OCI-LY7 (cell line): ENCODE results near the gene DBF4. TPM values are rescaled to one million over a fixed set of nuclear protein-coding genes. Genes with fewer than 3 reads are reported as not detected.
A peak's percentile ranks its signal among the peaks of the same experiment; 100 is the strongest.

Experiments
- BruUV-seq: library from RNA; stranded (reverse); fragments of 400-500 nt; replicated peaks from 2 replicates; lab custom pipeline; 2021; lab: Mats Ljungman, UMichigan
- CTCF ChIA-PET: fragments of 300-600 bp; sonication (Branson Sonifier 250); formaldehyde crosslinking; loops from one replicate; lab custom pipeline; 2022; ENCODE audit warnings: antibody characterized with exemption; ENCODE audit not compliant: unreplicated experiment; lab: Charles Lee
- POLR2A ChIA-PET: fragments of 300-600 bp; sonication (Branson Sonifier 250); formaldehyde crosslinking; loops from one replicate; lab custom pipeline; 2022; ENCODE audit warnings: antibody characterized with exemption; lab: Charles Lee
- DNase-seq: peaks from one replicate; pipeline ENCODE4 v3.0.0-alpha.2; 2015; ENCODE audit warnings: low spot score
- H2AFZ ChIP-seq: fragments of 200-600 bp; sonication (generic), shearing (Covaris generic); 2 replicates; pipeline ENCODE4 v1.6.1; 2014; ENCODE audit warnings: mild to moderate bottlenecking, antibody characterized with exemption, low read length, moderate library complexity
- H3K27ac ChIP-seq: fragments of 200-600 bp; sonication (generic); 2 replicates; pipeline ENCODE4 v1.5.1; 2014; ENCODE audit warnings: mixed run types, low read depth, mild to moderate bottlenecking, moderate library complexity, low read length, inconsistent platforms; ENCODE audit not compliant: poor library complexity, severe bottlenecking
- H3K36me3 ChIP-seq: fragments of 200-600 bp; sonication (generic); 2 replicates; pipeline ENCODE4 v1.6.1; 2014; ENCODE audit warnings: mild to moderate bottlenecking, antibody characterized with exemption, low read length, moderate library complexity, mixed read lengths; ENCODE audit not compliant: insufficient read depth
- H3K4me1 ChIP-seq: fragments of 200-600 bp; sonication (generic); 2 replicates; pipeline ENCODE4 v1.5.1; 2014; ENCODE audit warnings: mild to moderate bottlenecking, low read length; ENCODE audit not compliant: insufficient read depth, poor library complexity, severe bottlenecking
- H3K4me2 ChIP-seq: fragments of 200-600 bp; sonication (generic); 2 replicates; pipeline ENCODE4 v1.6.1; 2014; ENCODE audit warnings: mild to moderate bottlenecking, low read length
- H3K4me3 ChIP-seq: fragments of 200-600 bp; sonication (generic); 2 replicates; pipeline ENCODE4 v1.5.1; 2014; ENCODE audit warnings: mild to moderate bottlenecking, low read depth, low read length; ENCODE audit not compliant: poor library complexity, severe bottlenecking
- H3K79me2 ChIP-seq: fragments of 200-600 bp; sonication (generic); 2 replicates; pipeline ENCODE4 v1.6.1; 2016; ENCODE audit warnings: low read depth, mild to moderate bottlenecking, low read length, moderate library complexity, mixed read lengths; ENCODE audit not compliant: insufficient read depth
- H3K9me2 ChIP-seq: fragments of 200-600 bp; sonication (generic); 2 replicates; pipeline ENCODE4 v1.6.1; 2016; ENCODE audit warnings: mild to moderate bottlenecking, low read length, mixed read lengths; ENCODE audit not compliant: insufficient read depth
- H3K9me3 ChIP-seq: fragments of 200-600 bp; sonication (generic); 2 replicates; pipeline ENCODE4 v1.6.1; 2014; ENCODE audit warnings: mild to moderate bottlenecking, mixed run types, low read length, mixed read lengths
- H4K20me1 ChIP-seq: fragments of 200-600 bp; sonication (generic); 2 replicates; pipeline ENCODE4 v1.6.1; 2014; ENCODE audit warnings: mild to moderate bottlenecking, antibody characterized with exemption, low read length, moderate library complexity, mixed read lengths; ENCODE audit not compliant: insufficient read depth
- EZH2phosphoT487 ChIP-seq: fragments of 200-600 bp; sonication (generic); IDR thresholded peaks from 2 replicates; pipeline ENCODE4 v1.6.1; 2018; ENCODE audit warnings: low read depth, borderline replicate concordance, mild to moderate bottlenecking, mixed run types, antibody characterized with exemption, low read length, moderate library complexity, mixed read lengths
- intact Hi-C: fragments of 100-400 bp; cut with micrococcal nuclease; formaldehyde crosslinking; loops from one replicate; pipeline ENCODE4 v1.10.0; 2022; ENCODE audit not compliant: unreplicated experiment
- total RNA-seq, 2 experiments: library from RNA; depleted of rRNA in 1 of 2; stranded (reverse); fragments of >200 nt in 1 of 2; shearing (Covaris generic) in 1 of 2; gene quantifications; 2 replicates each; pipeline ENCODE4 v1.2.3, GENCODE V29; 2014 to 2022
- TF ChIP-seq, protein P1 (sequence below): fragments of 200-600 bp; sonication (generic); conservative IDR thresholded peaks from 2 replicates; pipeline ENCODE4 v1.5.1; 2014; ENCODE audit warnings: mild to moderate bottlenecking, antibody characterized with exemption, low read length, moderate library complexity, mixed read lengths

Gene DBF4
- total RNA-seq, 2 experiments from 2014 or later: 95.0 to 99.2 TPM

DNA sequence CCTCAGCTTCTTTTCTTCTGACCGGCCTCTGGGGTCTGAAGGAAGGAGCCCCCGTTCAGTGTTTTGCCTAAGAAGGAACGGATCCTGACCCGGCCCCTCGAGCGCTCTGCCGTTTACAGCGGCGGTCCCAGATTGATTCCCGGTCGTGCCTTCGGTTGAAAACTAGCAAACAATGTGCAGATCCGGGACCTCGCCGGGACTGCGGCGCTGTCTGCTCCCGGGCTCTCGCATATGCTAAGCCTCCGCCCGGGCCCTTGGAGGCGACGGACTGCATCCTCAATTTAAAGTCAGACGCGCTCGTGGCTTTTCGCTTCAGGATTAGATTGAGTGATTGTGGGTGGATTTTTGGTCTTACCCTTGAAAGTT is 559 bp downstream of the DBF4 start:
- no TSS peak for BruUV-seq
- peak overlapping the region; percentile 99 for H3K27ac ChIP-seq
- peak; percentile 72 for DNase-seq
- peak overlapping the region; percentile 94 for H3K4me3 ChIP-seq
- H3K36me3 ChIP-seq: peaks cover 67% of the 10 kb centered on the region
- intact Hi-C loops: loop anchor here (1.0 to 5.0 kb wide), 5 partner anchors 57 to 720 kb away; partner anchors contain the start of genes ADAM22, CROT and TMEM243
- no peak for TF ChIP-seq EZH2phosphoT487
- TF ChIP-seq, protein P1, sequence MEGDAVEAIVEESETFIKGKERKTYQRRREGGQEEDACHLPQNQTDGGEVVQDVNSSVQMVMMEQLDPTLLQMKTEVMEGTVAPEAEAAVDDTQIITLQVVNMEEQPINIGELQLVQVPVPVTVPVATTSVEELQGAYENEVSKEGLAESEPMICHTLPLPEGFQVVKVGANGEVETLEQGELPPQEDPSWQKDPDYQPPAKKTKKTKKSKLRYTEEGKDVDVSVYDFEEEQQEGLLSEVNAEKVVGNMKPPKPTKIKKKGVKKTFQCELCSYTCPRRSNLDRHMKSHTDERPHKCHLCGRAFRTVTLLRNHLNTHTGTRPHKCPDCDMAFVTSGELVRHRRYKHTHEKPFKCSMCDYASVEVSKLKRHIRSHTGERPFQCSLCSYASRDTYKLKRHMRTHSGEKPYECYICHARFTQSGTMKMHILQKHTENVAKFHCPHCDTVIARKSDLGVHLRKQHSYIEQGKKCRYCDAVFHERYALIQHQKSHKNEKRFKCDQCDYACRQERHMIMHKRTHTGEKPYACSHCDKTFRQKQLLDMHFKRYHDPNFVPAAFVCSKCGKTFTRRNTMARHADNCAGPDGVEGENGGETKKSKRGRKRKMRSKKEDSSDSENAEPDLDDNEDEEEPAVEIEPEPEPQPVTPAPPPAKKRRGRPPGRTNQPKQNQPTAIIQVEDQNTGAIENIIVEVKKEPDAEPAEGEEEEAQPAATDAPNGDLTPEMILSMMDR: peak; percentile 36; the same call in 1 of the 2 replicates
- peaks cover 12% of the 10 kb centered on the region for H3K9me3 ChIP-seq
- peak overlapping the region; percentile 62; the same call in 1 of the 2 replicates for H2AFZ ChIP-seq
- H3K4me2 ChIP-seq: peak overlapping the region; percentile 76
- H4K20me1 ChIP-seq: peaks cover 31% of the 10 kb centered on the region
- peaks cover 34% of the 10 kb centered on the region for H3K4me1 ChIP-seq
- H3K9me2 ChIP-seq: no peaks in the 10 kb centered on the region
- POLR2A ChIA-PET: interaction anchor here (1.1 kb wide), 1 partner anchor 57 kb away, joined by 4 read pairs; the partner anchor contains the start of gene ADAM22
- peaks cover 92% of the 10 kb centered on the region for H3K79me2 ChIP-seq
- CTCF ChIA-PET: no interaction called here

DNA sequence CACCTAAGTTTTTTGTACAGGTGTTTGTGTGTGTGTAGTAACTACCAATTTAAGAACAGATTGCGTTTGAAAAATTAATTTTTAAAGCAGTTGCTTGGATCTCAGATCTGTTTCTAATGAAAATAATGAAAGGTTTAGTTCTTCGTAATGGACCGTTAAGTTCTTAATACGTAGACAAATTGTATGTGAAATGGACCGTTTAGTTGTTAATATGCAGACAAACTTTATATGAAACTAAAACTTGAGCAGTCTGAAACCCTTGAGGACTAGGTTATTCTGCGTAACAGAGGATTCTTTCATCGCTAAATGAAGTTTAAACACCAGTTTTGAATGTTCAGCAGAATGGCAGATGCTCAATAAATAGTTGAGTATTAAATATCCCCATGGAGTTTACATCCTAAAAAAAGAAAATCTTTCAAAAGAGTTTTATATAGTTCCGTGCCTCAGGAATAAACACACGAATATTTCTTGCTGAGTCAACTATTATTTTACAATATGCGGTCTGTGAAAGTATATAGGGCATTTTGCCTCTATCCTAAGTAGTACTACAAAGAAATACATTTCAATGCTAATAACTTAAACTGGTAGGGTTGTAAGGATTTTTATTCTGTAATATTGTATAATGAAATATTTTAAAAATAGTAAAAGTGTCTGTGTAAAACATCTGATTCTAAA is 1.2 kb downstream of the DBF4 start:
- H3K4me1 ChIP-seq: peaks cover 40% of the 10 kb centered on the region
- POLR2A ChIA-PET: interaction anchor here (1.2 kb wide), 1 partner anchor 10 kb away, joined by 3 read pairs; no protein-coding TSS in a partner anchor

More for the DNA sequence above, 1.2 kb downstream of the DBF4 start:
- no peak for DNase-seq
- CTCF ChIA-PET: no interaction called here
- intact Hi-C loops: loop anchor here (2.0 to 5.0 kb wide), 2 partner anchors 341 to 720 kb away; no protein-coding TSS in a partner anchor
- H3K27ac ChIP-seq: peak overlapping the region; percentile 99
- H3K79me2 ChIP-seq: peaks cover 92% of the 10 kb centered on the region
- H3K9me2 ChIP-seq: no peaks in the 10 kb centered on the region
- H3K36me3 ChIP-seq: peaks cover 67% of the 10 kb centered on the region
- peak overlapping the region; percentile 76 for H3K4me2 ChIP-seq
- TF ChIP-seq EZH2phosphoT487: no peak
- TF ChIP-seq, protein P1: no peak
- TSS peak; percentile 68 for BruUV-seq
- H3K9me3 ChIP-seq: peaks cover 5% of the 10 kb centered on the region; the same call in 1 of the 2 replicates
- peak overlapping the region; percentile 94 for H3K4me3 ChIP-seq
- peak overlapping the region; percentile 62; the same call in 1 of the 2 replicates for H2AFZ ChIP-seq
- peaks cover 37% of the 10 kb centered on the region for H4K20me1 ChIP-seq
